Measurements from ENCODE around the gene HAUS1. TPM values are rescaled to one million over a fixed set of nuclear protein-coding genes. Genes with fewer than 3 reads are reported as not detected.

HAUS1 gene
- total RNA-seq, 3 donors from 2014 or later = 44.9 to 62.6 (median 52.6) TPM

GRCh38 chr18:46152436-46152807 is 48.2 kb downstream of the HAUS1 start:
- intact Hi-C loops (cut with DNase I; ENCODE audit: low total_unique reads) = loop anchor here (10.0 kb wide), 1 partner anchor 512 kb away; no protein-coding TSS in a partner anchor
- no peak overlapping the region for H3K27ac ChIP-seq

GRCh38 chr18:46152808-46153617 is 48.8 kb downstream of the HAUS1 start:
- no peak for TF ChIP-seq CTCF (IDR thresholded peaks at IDR 0.05)
- TF ChIP-seq POLR2AphosphoS5 (IDR thresholded peaks at IDR 0.05) = no peak
- no peak for TF ChIP-seq POLR2A (IDR thresholded peaks at IDR 0.05)
- no peak for DNase-seq (ENCODE audit: low spot score in 2 of 2)
- Histone ChIP-seq H3K4me3 (peak overlapping the region in 1 of 3 donors; percentile 19), H3K27me3 (no peaks in the 10 kb centered on the region), H3K27ac (no peak overlapping the region), H3K36me3 (no peaks in the 10 kb centered on the region), H3K9me3 (no peaks in the 10 kb centered on the region), H3K4me1 (no peaks in the 10 kb centered on the region)
- intact Hi-C loops (cut with DNase I; ENCODE audit: low total_unique reads) = loop anchor here (10.0 kb wide), 1 partner anchor 512 kb away; no protein-coding TSS in a partner anchor

More at GRCh38 chr18:46152436-46152807, 48.2 kb downstream of the HAUS1 start:
- H3K4me3 ChIP-seq = peak overlapping the region in 1 of 3 donors; percentile 19
- H3K27me3 ChIP-seq = no peaks in the 10 kb centered on the region
- H3K9me3 ChIP-seq = no peaks in the 10 kb centered on the region
- peak in 1 of 2 donors; percentile 20 for DNase-seq (ENCODE audit: low spot score in 2 of 2)
- H3K4me1 ChIP-seq = no peaks in the 10 kb centered on the region
- TF ChIP-seq POLR2AphosphoS5 (IDR thresholded peaks at IDR 0.05) (no peak), POLR2A (IDR thresholded peaks at IDR 0.05) (no peak), CTCF (IDR thresholded peaks at IDR 0.05) (no peak)
- H3K36me3 ChIP-seq = no peaks in the 10 kb centered on the region

- intact Hi-C loops (cut with DNase I; ENCODE audit: low total_unique reads) = loop anchor here (10.0 kb wide), 1 partner anchor 509 kb away; no protein-coding TSS in a partner anchor
Measured at GRCh38 chr18:46155641-46156051, 51.5 kb downstream of the HAUS1 start.

GRCh38 chr18:46156124-46156745 is 52.0 kb downstream of the HAUS1 start:
- no peaks in the 10 kb centered on the region for H3K27me3 ChIP-seq
- no peak for DNase-seq (ENCODE audit: low spot score in 2 of 2)
- intact Hi-C loops (cut with DNase I; ENCODE audit: low total_unique reads) = loop anchor here (10.0 kb wide), 1 partner anchor 509 kb away; no protein-coding TSS in a partner anchor

More at GRCh38 chr18:46155641-46156051, 51.5 kb downstream of the HAUS1 start:
- Histone ChIP-seq H3K9me3 (no peaks in the 10 kb centered on the region), H3K27me3 (no peaks in the 10 kb centered on the region), H3K4me3 (no peak overlapping the region), H3K36me3 (no peaks in the 10 kb centered on the region), H3K27ac (no peak overlapping the region), H3K4me1 (no peaks in the 10 kb centered on the region)
- no peak for DNase-seq (ENCODE audit: low spot score in 2 of 2)
- TF ChIP-seq CTCF (IDR thresholded peaks at IDR 0.05) (no peak), POLR2AphosphoS5 (IDR thresholded peaks at IDR 0.05) (no peak), POLR2A (IDR thresholded peaks at IDR 0.05) (no peak)

More at GRCh38 chr18:46156124-46156745, 52.0 kb downstream of the HAUS1 start:
- no peak overlapping the region for H3K4me3 ChIP-seq
- no peaks in the 10 kb centered on the region for H3K4me1 ChIP-seq
- TF ChIP-seq POLR2AphosphoS5 (IDR thresholded peaks at IDR 0.05) = no peak
- TF ChIP-seq CTCF (IDR thresholded peaks at IDR 0.05) = no peak
- no peak for TF ChIP-seq POLR2A (IDR thresholded peaks at IDR 0.05)
- H3K36me3 ChIP-seq = no peaks in the 10 kb centered on the region
- no peak overlapping the region for H3K27ac ChIP-seq
- no peaks in the 10 kb centered on the region for H3K9me3 ChIP-seq
